GM13977 (cell line): Measurements from ENCODE around the gene GPR55.
"Not testable (repeated sequence)": the region's sequence is repeated elsewhere in the genome, so short reads cannot be mapped to it uniquely, and the experiment has no call there.

Experiments
- DNase-seq: peaks from one replicate; pipeline ENCODE4 v3.0.0; 2012; ENCODE audit warnings: low spot score
- in situ Hi-C: fragments of 300-500 bp; cut with MboI; formaldehyde crosslinking; loops from one replicate; pipeline ENCODE4 v1.12.0; 2022; ENCODE audit warnings: low sequenced_read_pairs, low pct_unique_long_range_greater_than_20kb, mixed read lengths, inconsistent platforms; ENCODE audit not compliant: unreplicated experiment
- TF ChIP-seq, protein P1 (sequence below): IDR thresholded peaks from 2 replicates; pipeline ENCODE4 v1.5.1; 2012; ENCODE audit warnings: mild to moderate bottlenecking, control low read depth; ENCODE audit not compliant: insufficient read depth; ENCODE audit errors: extremely low read depth, missing control alignments

Gene GPR55

DNA sequence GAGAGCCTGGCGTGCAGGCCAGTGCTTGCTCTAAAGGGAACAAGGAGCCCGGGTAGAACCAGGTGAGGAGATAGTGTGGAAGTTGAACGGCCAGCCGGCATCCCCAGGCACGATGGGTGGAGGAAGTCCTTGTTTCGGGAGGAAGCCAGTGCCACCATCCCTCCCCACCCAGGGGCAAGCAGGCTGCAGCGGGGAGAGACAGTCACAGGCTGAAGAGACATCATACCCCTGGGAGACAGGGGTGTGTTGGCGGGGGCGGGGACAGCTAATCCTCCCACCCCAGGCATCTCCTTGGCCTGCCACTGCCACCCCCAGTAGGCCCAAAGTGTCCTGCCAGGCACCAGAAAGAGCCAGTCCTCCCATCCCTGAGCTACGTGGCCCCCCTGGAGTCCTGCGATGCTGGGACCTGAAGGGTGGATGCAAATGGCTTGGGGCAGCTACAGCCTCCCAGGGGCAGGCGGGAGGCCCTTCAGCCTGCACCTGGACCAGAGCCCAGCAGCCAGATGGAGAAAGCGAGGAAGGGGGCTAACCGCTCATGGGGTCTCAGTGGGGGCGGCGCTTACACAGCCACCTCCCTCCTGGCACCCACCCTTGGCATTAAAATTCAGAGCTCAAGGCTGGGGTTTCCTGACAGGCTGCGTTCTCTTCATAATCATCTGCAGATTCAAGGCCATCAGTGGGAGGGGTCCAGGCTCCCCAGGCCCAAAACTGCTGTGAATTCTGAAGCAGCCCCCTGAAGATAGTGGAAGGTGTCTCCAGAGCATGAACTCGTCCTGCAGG is 14.8 kb upstream of the GPR55 start:
- in situ Hi-C loops, result no loop called here

GRCh38 chr2:230939066-230939591 is 14.1 kb upstream of the GPR55 start:
- TF ChIP-seq, protein P1, sequence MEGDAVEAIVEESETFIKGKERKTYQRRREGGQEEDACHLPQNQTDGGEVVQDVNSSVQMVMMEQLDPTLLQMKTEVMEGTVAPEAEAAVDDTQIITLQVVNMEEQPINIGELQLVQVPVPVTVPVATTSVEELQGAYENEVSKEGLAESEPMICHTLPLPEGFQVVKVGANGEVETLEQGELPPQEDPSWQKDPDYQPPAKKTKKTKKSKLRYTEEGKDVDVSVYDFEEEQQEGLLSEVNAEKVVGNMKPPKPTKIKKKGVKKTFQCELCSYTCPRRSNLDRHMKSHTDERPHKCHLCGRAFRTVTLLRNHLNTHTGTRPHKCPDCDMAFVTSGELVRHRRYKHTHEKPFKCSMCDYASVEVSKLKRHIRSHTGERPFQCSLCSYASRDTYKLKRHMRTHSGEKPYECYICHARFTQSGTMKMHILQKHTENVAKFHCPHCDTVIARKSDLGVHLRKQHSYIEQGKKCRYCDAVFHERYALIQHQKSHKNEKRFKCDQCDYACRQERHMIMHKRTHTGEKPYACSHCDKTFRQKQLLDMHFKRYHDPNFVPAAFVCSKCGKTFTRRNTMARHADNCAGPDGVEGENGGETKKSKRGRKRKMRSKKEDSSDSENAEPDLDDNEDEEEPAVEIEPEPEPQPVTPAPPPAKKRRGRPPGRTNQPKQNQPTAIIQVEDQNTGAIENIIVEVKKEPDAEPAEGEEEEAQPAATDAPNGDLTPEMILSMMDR, result no peak

More for the DNA sequence above, 14.8 kb upstream of the GPR55 start:
- DNase-seq, result no peak
- TF ChIP-seq, protein P1, result no peak

DNA sequence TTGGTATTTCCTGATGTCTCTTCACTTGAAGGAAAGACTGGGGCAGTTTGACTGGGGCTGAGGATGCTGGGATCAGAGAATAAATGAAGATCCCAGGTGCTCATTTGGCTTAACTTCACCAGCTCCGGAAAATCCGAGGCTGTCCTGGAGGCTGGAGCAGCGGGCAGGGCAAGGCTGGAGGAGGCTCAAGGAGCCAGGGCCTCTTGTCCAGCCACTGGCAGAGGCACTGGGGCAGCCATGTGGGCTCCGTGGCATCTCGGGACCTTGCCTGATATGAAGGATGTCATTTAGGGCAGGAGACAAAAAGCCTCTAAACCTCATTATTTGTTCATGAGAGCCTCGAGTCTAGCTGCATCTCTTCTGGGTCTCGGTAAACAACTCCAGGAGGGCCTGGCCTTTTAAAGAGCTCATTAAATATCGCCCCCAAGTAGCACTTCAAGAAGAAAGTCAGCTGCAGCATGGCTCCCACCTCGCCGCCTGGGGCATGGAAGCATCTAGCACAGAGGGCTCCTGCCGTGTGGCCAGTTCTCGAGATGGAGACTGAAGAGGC is 13.5 kb upstream of the GPR55 start:
- in situ Hi-C loops, result no loop called here
- TF ChIP-seq, protein P1, result no peak
- DNase-seq, result no peak

More at GRCh38 chr2:230939066-230939591, 14.1 kb upstream of the GPR55 start:
- in situ Hi-C loops, result no loop called here
- DNase-seq, result no peak

DNA sequence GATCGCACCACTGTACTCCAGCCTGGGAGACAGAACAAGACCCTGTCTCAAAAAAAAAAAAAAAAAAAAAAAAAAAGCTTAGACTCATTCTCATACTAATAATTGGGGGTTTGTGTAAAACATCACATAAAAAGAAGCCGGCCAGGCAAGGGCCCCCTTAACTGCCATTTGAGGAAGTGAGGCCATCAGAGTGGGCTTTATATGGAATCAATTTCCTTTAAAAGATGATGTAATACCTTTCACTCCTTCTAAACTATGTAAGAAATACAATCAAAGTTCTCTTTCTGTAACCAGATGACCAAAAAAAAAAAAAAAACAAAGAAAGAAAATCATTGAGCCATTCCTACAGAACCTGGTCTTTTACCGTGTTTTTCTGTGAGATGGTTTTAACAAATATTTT is 13.1 kb upstream of the GPR55 start:
- in situ Hi-C loops, result no loop called here
- DNase-seq, result no peak
- TF ChIP-seq, protein P1, result no peak

DNA sequence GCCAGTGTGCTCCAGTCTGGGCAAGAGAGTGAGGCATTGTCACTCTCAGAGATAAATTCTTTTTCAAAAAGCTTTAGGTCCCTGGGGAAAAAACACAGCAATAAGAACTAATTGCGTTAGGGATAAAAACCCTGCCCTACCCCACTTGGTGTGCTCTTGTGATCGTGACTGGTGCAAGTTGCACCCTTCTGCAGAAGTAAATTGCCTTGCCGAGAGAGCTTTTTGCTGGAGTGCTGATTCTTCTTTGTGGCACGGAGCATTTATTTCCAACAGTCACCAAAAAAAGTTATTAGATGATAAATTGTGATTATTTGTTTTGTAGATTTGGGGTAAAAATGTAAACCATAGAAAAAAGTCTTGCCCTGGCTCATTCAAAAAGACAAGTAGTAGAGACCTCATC is 12.3 kb upstream of the GPR55 start:
- TF ChIP-seq, protein P1, result no peak
- in situ Hi-C loops, result no loop called here
- no peak for DNase-seq

DNA sequence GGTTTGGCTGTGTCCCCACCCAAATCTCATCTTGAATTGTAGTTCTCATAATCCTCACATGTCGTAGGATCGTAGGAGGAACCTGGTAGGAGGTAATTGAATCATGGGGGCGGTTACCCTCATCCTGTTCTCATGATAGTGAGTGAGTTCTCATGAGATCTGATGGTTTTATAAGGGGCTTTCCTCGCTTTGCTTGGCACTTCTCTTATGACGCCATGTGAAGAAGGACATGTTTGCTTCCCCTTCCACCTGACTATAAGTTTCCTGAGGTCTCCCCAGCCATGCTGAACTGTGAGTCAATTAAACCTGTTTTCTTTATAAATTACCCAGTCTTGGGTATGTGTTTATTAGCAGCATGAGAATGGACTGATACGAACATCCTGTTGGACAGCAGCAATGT is 11.2 kb upstream of the GPR55 start:
- in situ Hi-C loops, DNase-seq: not testable (repeated sequence)

DNA sequence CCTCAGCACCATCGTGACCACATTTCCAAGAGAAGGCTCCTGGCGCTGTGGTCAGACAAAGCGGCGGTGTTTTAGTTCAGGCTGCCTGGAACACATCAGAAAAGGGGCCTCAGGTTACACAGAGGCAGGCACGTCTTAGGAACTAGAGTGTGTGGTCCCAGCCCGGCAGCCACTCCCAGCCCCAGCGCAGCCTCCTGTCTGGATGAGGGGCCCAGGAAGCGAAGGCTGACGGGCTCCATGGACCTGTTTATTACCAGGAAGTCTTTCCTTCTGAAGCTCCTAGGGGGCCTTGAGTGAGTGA is 10.0 kb upstream of the GPR55 start:
- in situ Hi-C loops, result no loop called here
- TF ChIP-seq, protein P1, result no peak
- no peak for DNase-seq
